Endothelial cell of umbilical vein (primary cell): ENCODE results near the gene FNBP1L. TPM values are rescaled to one million over a fixed set of nuclear protein-coding genes. Genes with fewer than 3 reads are reported as not detected.

Experiments used
- BruUV-seq: library from RNA; stranded (reverse); fragments of 400-500 nt; replicated peaks from 2 replicates; lab custom pipeline; 2021; lab: Mats Ljungman, UMichigan
- CTCF ChIA-PET: fragments of 300-600, 350-600 bp; sonication (Branson Sonifier 250); formaldehyde crosslinking; loops from one replicate; lab custom pipeline; 2021; ENCODE audit warnings: antibody characterized with exemption, inconsistent platforms; lab: Charles Lee
- POLR2A ChIA-PET: fragments of 300-600, 350-600 bp; sonication (Branson Sonifier 250); formaldehyde crosslinking; loops from one replicate; lab custom pipeline; 2021; ENCODE audit warnings: antibody characterized with exemption, inconsistent platforms; lab: Charles Lee
- DNase-seq: peaks from one replicate; pipeline ENCODE4 v3.0.0-alpha.2; 2011; ENCODE audit warnings: low read depth, low spot score
- FAIRE-seq: peaks from 2 replicates; lab custom pipeline; 2011; peaks lifted over from hg19 to GRCh38; lab: Jason Lieb, UNC
- H2AFZ ChIP-seq: 2 replicates; pipeline ENCODE4 v1.6.0; 2012; ENCODE audit warnings: low read depth, low read length, control low read depth, inconsistent platforms
- H3K27ac ChIP-seq: 2 replicates; pipeline ENCODE4 v1.5.1; 2011; ENCODE audit warnings: low read depth, mild to moderate bottlenecking, control low read depth, low read length, moderate library complexity; ENCODE audit not compliant: insufficient read depth
- H3K27me3 ChIP-seq, 2 experiments: 2 replicates each; pipeline versions ENCODE4 v1.6.0 to v1.6.1; 2011; ENCODE audit warnings: low read length in 2 of 2, mixed read lengths in 1 of 2; ENCODE audit not compliant: control insufficient read depth in 2 of 2, insufficient read depth in 2 of 2
- H3K36me3 ChIP-seq, 2 experiments: 2 replicates in 1 of 2; 3 replicates in 1 of 2; pipeline ENCODE4 v1.5.1; 2011; ENCODE audit warnings: low read length in 2 of 2, mild to moderate bottlenecking in 1 of 2, moderate library complexity in 1 of 2; ENCODE audit not compliant: control insufficient read depth in 2 of 2, insufficient read depth in 2 of 2; ENCODE audit errors: extremely low read depth in 1 of 2
- H3K4me1 ChIP-seq: 3 replicates; pipeline ENCODE4 v1.5.1; 2011; ENCODE audit warnings: mild to moderate bottlenecking, low read length; ENCODE audit not compliant: control insufficient read depth, insufficient read depth; ENCODE audit errors: extremely low read depth
- H3K4me2 ChIP-seq: 2 replicates; pipeline ENCODE4 v1.6.1; 2011; ENCODE audit warnings: low read length, control low read depth, mixed read lengths; ENCODE audit not compliant: insufficient read depth
- H3K4me3 ChIP-seq, 3 experiments: fragments of 200-600 bp in 1 of 3; sonication (generic), shearing (Covaris generic) in 1 of 3; replicated peaks in 1 of 3; 2 replicates each; pipeline ENCODE4 v1.5.1; 2011 to 2016; ENCODE audit warnings: control low read depth in 3 of 3, low read length in 3 of 3, mild to moderate bottlenecking in 2 of 3, inconsistent platforms in 1 of 3, low read depth in 1 of 3, moderate library complexity in 1 of 3; ENCODE audit not compliant: insufficient read depth in 1 of 3
- H3K79me2 ChIP-seq: 2 replicates; pipeline ENCODE4 v1.6.0; 2012; ENCODE audit warnings: low read length, inconsistent platforms; ENCODE audit not compliant: control insufficient read depth, insufficient read depth
- H3K9ac ChIP-seq: replicated peaks from 2 replicates; pipeline ENCODE3; 2011; ENCODE audit warnings: low read length, control low read depth; ENCODE audit not compliant: insufficient read depth; ENCODE audit errors: extremely low read depth
- H3K9me1 ChIP-seq: replicated peaks from 3 replicates; pipeline ENCODE4 v1.6.0; 2011; ENCODE audit warnings: mild to moderate bottlenecking, low read length; ENCODE audit not compliant: control insufficient read depth, insufficient read depth; ENCODE audit errors: extremely low read depth
- H3K9me3 ChIP-seq: replicated peaks from 2 replicates; pipeline ENCODE4 v1.5.1; 2012; ENCODE audit warnings: low read length, inconsistent platforms; ENCODE audit not compliant: control insufficient read depth, insufficient read depth
- H4K20me1 ChIP-seq: replicated peaks from 2 replicates; pipeline ENCODE3; 2011; ENCODE audit warnings: mild to moderate bottlenecking, low read length; ENCODE audit not compliant: control insufficient read depth, insufficient read depth; ENCODE audit errors: extremely low read depth
- CTCF ChIP-seq, 2 donors: IDR thresholded peaks; 1 replicate in 1 of 2; 2 replicates in 1 of 2; pipeline ENCODE4 v1.5.1; 2011; ENCODE audit warnings: low read length in 2 of 2, mild to moderate bottlenecking in 2 of 2, moderate library complexity in 2 of 2, control low read depth in 1 of 2, inconsistent platforms in 1 of 2, low read depth in 1 of 2; ENCODE audit not compliant: insufficient read depth in 1 of 2; ENCODE audit errors: extremely low read depth in 1 of 2
- EZH2 ChIP-seq: IDR thresholded peaks from 2 replicates; pipeline ENCODE4 v1.6.1; 2012; ENCODE audit warnings: borderline replicate concordance, low read depth, mild to moderate bottlenecking, moderate library complexity, low read length, inconsistent platforms; ENCODE audit not compliant: severe bottlenecking
- FOS ChIP-seq: IDR thresholded peaks from 2 replicates; pipeline ENCODE4 v1.6.1; 2011; ENCODE audit warnings: mild to moderate bottlenecking, low read length, moderate library complexity, borderline replicate concordance; ENCODE audit not compliant: insufficient read depth
- GATA2 ChIP-seq: IDR thresholded peaks from 2 replicates; pipeline ENCODE4 v1.7.0; 2011; ENCODE audit warnings: low read depth, mild to moderate bottlenecking, moderate library complexity, mixed read lengths, low read length; ENCODE audit not compliant: insufficient read length, insufficient read depth
- JUN ChIP-seq: IDR thresholded peaks from 2 replicates; pipeline ENCODE4 v1.6.1; 2011; ENCODE audit warnings: borderline replicate concordance, low read depth; ENCODE audit not compliant: insufficient read length, insufficient read depth
- MAX ChIP-seq: IDR thresholded peaks from 2 replicates; pipeline ENCODE4 v1.6.1; 2011; ENCODE audit not compliant: insufficient read depth, insufficient read length
- MYC ChIP-seq: IDR thresholded peaks from one replicate; pipeline ENCODE4 v1.6.1; 2011; ENCODE audit warnings: mild to moderate bottlenecking, low read depth, low read length
- POLR2A ChIP-seq: IDR thresholded peaks from 2 replicates; pipeline ENCODE4 v1.6.1; 2012; ENCODE audit warnings: low read depth, mild to moderate bottlenecking, control low read depth, low read length
- POLR2AphosphoS5 ChIP-seq: IDR thresholded peaks from 2 replicates; pipeline ENCODE4 v1.6.1; 2012; ENCODE audit warnings: low read depth, mild to moderate bottlenecking, control low read depth, low read length, moderate library complexity; ENCODE audit not compliant: insufficient read depth
- dilution Hi-C: fragments of 300-500 bp; cut with MboI; formaldehyde crosslinking; loops from one replicate; pipeline ENCODE4 v1.15.0; 2019; ENCODE audit warnings: low sequenced_read_pairs; ENCODE audit not compliant: extremely low pct_ligation_motif_present
- intact Hi-C: fragments of 100-400 bp; cut with micrococcal nuclease; formaldehyde crosslinking; loops from one replicate; pipeline ENCODE4 v1.10.0; 2022
- polyA plus RNA-seq, 4 experiments: library from polyadenylated mRNA; depleted of rRNA in 3 of 4; stranded (reverse) in 3 of 4; unstranded in 1 of 4; fragments of >200 nt; gene quantifications; 2 replicates each; pipeline versions ENCODE4 v1.2.1 to v1.2.3, GENCODE V29; 2011 to 2012; ENCODE audit warnings: missing spikeins in 1 of 4
- total RNA-seq: library from RNA; stranded (reverse); gene quantifications from 2 replicates; pipeline ENCODE4 v1.2.3, GENCODE V29; 2021

The FNBP1L gene
- total and polyA plus RNA-seq, 2 donors (not counting 3 experiments of a cell fraction or from before 2014, with no cell fraction given): 28.1 to 56.4 TPM

GRCh38 chr1:93594603-93594880, 146.6 kb downstream of the FNBP1L start:
- peaks cover 0 to 3% of the 10 kb centered on the region in 2 experiments for H3K36me3 ChIP-seq
- dilution Hi-C loops: no loop called here
- no peak overlapping the region for H3K9ac ChIP-seq
- H4K20me1 ChIP-seq: no peaks in the 10 kb centered on the region
- DNase-seq (no peak), FAIRE-seq (peak; percentile 24)
- peaks cover 86% of the 10 kb centered on the region for H3K79me2 ChIP-seq
- H2AFZ ChIP-seq: no peak overlapping the region
- no peak for TF ChIP-seq POLR2AphosphoS5
- TF ChIP-seq JUN: no peak
- TF ChIP-seq CTCF (IDR thresholded peaks at IDR 0.05; ENCODE audit: extremely low read depth in 1 of 2, insufficient read depth in 1 of 2, low read depth in 1 of 2, low read length in 2 of 2): no peak
- TF ChIP-seq MAX: no peak
- no peak for TF ChIP-seq MYC
- no peak for TF ChIP-seq POLR2A
- TF ChIP-seq FOS: no peak
- no peak for TF ChIP-seq GATA2
- TF ChIP-seq EZH2: no peak
- no peak overlapping the region for H3K4me3 ChIP-seq
- H3K4me1 ChIP-seq: peaks cover 17% of the 10 kb centered on the region
- no peaks in the 10 kb centered on the region for H3K9me3 ChIP-seq
- CTCF ChIA-PET: no interaction called here
- BruUV-seq: no TSS peak
- H3K27ac ChIP-seq: no peak overlapping the region
- intact Hi-C loops: no loop called here
- POLR2A ChIA-PET: no interaction called here
- no peaks in the 10 kb centered on the region for H3K9me1 ChIP-seq
- no peaks in the 10 kb centered on the region for H3K27me3 ChIP-seq
- H3K4me2 ChIP-seq: no peak overlapping the region
